Breast epithelium (tissue), 3 donors: ENCODE measurements around the gene SYTL3.

Experiments used
- POLR2A ChIP-seq: fragments of 450-650 bp; IDR thresholded peaks from one replicate; pipeline ENCODE4 v1.6.1; 2016; ENCODE audit warnings: antibody characterized with exemption, mild to moderate bottlenecking, moderate library complexity
- TF ChIP-seq, protein P1 (sequence below), 3 donors: fragments of 450-650 bp; IDR thresholded peaks; one replicate each; pipeline ENCODE4 v1.5.1; 2016 to 2017; ENCODE audit warnings: antibody characterized with exemption in 3 of 3, mild to moderate bottlenecking in 3 of 3, moderate library complexity in 3 of 3

DNA sequence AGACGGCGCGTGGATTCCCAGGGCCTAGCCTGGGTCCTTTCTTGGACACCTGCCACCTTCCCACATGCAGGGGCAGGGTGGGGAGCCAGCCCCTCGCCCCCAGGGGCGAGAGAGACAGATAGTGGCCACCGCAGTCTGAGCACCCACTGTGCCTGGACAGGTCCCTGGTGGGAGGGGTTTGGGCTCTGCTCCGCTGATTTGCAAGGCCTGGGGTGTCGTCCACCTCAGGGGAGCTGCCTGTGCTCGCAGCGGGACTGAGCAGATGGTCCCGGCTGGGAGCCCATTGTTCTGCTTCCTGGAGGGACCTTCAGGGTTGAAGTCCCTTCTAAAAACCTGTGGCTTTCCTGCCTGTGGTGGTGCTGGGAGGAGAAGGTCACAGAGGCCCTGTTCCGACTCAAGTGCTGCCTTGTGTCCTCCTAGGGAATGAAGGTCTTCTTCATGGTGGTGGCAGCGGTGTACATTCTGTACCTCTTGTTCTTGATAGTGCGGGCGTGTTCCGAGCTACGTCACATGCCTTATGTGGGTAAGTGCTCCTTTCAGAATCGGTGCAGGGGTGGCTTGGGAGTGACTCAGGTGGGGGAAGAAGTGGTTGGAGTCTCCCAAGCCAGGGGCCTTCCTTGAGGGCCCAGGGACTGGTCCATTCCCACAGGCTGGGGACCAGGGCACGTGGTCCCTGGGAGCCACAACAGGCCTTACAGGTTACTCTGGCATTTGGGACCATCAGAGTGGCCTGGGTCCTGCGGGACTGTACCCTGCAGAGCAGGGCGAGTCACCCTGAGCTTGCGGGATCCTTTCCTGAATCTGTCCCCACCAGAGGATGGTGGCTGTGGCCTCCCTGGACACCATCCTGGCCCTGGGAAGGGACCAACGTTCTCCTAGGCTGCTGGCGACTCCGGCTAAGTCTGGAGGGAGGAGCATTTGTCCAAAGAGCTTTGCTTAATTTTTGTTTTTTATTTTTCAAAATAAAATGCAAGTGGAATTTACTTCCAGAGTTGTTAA is 24.9 kb upstream of the SYTL3 start:
- TF ChIP-seq POLR2A: no peak
- TF ChIP-seq, protein P1, sequence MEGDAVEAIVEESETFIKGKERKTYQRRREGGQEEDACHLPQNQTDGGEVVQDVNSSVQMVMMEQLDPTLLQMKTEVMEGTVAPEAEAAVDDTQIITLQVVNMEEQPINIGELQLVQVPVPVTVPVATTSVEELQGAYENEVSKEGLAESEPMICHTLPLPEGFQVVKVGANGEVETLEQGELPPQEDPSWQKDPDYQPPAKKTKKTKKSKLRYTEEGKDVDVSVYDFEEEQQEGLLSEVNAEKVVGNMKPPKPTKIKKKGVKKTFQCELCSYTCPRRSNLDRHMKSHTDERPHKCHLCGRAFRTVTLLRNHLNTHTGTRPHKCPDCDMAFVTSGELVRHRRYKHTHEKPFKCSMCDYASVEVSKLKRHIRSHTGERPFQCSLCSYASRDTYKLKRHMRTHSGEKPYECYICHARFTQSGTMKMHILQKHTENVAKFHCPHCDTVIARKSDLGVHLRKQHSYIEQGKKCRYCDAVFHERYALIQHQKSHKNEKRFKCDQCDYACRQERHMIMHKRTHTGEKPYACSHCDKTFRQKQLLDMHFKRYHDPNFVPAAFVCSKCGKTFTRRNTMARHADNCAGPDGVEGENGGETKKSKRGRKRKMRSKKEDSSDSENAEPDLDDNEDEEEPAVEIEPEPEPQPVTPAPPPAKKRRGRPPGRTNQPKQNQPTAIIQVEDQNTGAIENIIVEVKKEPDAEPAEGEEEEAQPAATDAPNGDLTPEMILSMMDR (IDR thresholded peaks at IDR 0.05): no peak
